AG04450 (cell line): ENCODE results near the gene KCNH6. TPM values are rescaled to one million over a fixed set of nuclear protein-coding genes. Genes with fewer than 3 reads are reported as not detected.
A peak's percentile ranks its signal among the peaks of the same experiment; 100 is the strongest.

ENCODE experiments used
- CTCF ChIA-PET: fragments of 300-600, 350-600 bp; formaldehyde crosslinking; extraction: SDS; loops from one replicate; lab custom pipeline; 2022; ENCODE audit warnings: antibody characterized with exemption, inconsistent platforms; lab: Charles Lee
- POLR2A ChIA-PET: fragments of 350-600 bp; formaldehyde crosslinking; extraction: SDS; loops from one replicate; lab custom pipeline; 2021; ENCODE audit warnings: antibody characterized with exemption, inconsistent platforms; lab: Yijun Ruan, JAX
- DNase-seq: peaks from one replicate; pipeline ENCODE4 v3.0.0-alpha.2; 2011; ENCODE audit warnings: low read depth, low spot score
- H3K27ac ChIP-seq: one replicate; pipeline ENCODE4 v1.5.1; 2012; ENCODE audit warnings: low read depth, low read length, control low read depth
- H3K27me3 ChIP-seq: one replicate; pipeline ENCODE4 v1.6.0; 2012; ENCODE audit warnings: low read length; ENCODE audit not compliant: control insufficient read depth, insufficient read depth
- H3K4me3 ChIP-seq: 2 replicates; pipeline ENCODE4 v1.5.1; 2011; ENCODE audit warnings: mild to moderate bottlenecking, low read depth, low read length, control low read depth
- H3K9me3 ChIP-seq: 2 replicates; pipeline ENCODE4 v1.5.1; 2012; ENCODE audit warnings: low read length; ENCODE audit not compliant: control insufficient read depth, insufficient read depth
- CTCF ChIP-seq: IDR thresholded peaks from 2 replicates; pipeline ENCODE4 v1.5.1; 2011; ENCODE audit warnings: low read depth, low read length, control low read depth, inconsistent platforms
- polyA plus RNA-seq: library from polyadenylated mRNA; depleted of rRNA; stranded (reverse); fragments of >200 nt; gene quantifications from 2 replicates; pipeline ENCODE4 v1.2.3, GENCODE V29; 2011

The KCNH6 gene
- polyA plus RNA-seq, 1 experiment, result 0.04 TPM

GRCh38 chr17:63491413-63491812 is 31.7 kb upstream of the KCNH6 start:
- CTCF ChIA-PET, result interaction anchor here (0.9 kb wide), 1 partner anchor 13 kb away, joined by 3 read pairs; no protein-coding TSS in a partner anchor

GRCh38 chr17:63491977-63492618 is 31.1 kb upstream of the KCNH6 start:
- CTCF ChIA-PET, result interaction anchor here (0.9 kb wide), 1 partner anchor 14 kb away, joined by 3 read pairs; no protein-coding TSS in a partner anchor
- Histone ChIP-seq H3K9me3 (no peaks in the 10 kb centered on the region; the same call in 1 of the 2 replicates), H3K27ac (no peak overlapping the region), H3K27me3 (peaks cover 4% of the 10 kb centered on the region), H3K4me3 (no peak overlapping the region)
- POLR2A ChIA-PET, result no interaction called here
- no peak for TF ChIP-seq CTCF
- no peak for DNase-seq

More at GRCh38 chr17:63491413-63491812, 31.7 kb upstream of the KCNH6 start:
- no peak for DNase-seq
- Histone ChIP-seq H3K27me3 (peaks cover 8% of the 10 kb centered on the region), H3K27ac (no peak overlapping the region), H3K4me3 (no peak overlapping the region), H3K9me3 (no peaks in the 10 kb centered on the region; the same call in 1 of the 2 replicates)
- POLR2A ChIA-PET, result no interaction called here
- TF ChIP-seq CTCF, result no peak

- DNase-seq, result no peak
- Histone ChIP-seq H3K27me3 (peaks cover 4% of the 10 kb centered on the region), H3K9me3 (no peaks in the 10 kb centered on the region; the same call in 1 of the 2 replicates), H3K4me3 (no peak overlapping the region), H3K27ac (no peak overlapping the region)
- CTCF ChIA-PET, result no interaction called here
- POLR2A ChIA-PET, result no interaction called here
- no peak for TF ChIP-seq CTCF
Observed at GRCh38 chr17:63492940-63493339, 30.2 kb upstream of the KCNH6 start.

- Histone ChIP-seq H3K4me3 (no peak overlapping the region), H3K9me3 (no peaks in the 10 kb centered on the region; the same call in 1 of the 2 replicates), H3K27ac (no peak overlapping the region), H3K27me3 (peaks cover 4% of the 10 kb centered on the region)
- CTCF ChIA-PET, result interaction anchor here (3.0 kb wide), 1 partner anchor 14 kb away, joined by 14 read pairs; no protein-coding TSS in a partner anchor
- POLR2A ChIA-PET, result no interaction called here
- no peak for TF ChIP-seq CTCF
- no peak for DNase-seq
Observed at GRCh38 chr17:63493411-63493810, 29.7 kb upstream of the KCNH6 start.

- H3K9me3 ChIP-seq, result no peaks in the 10 kb centered on the region; the same call in 1 of the 2 replicates
- ChIA-PET CTCF (interaction anchor here (3.0 kb wide), 1 partner anchor 15 kb away, joined by 14 read pairs; no protein-coding TSS in a partner anchor), POLR2A (no interaction called here)
- H3K4me3 ChIP-seq, result no peak overlapping the region
- DNase-seq, result no peak
- no peak for TF ChIP-seq CTCF
- peaks cover 4% of the 10 kb centered on the region for H3K27me3 ChIP-seq
- H3K27ac ChIP-seq, result peak overlapping the region; percentile 47
Observed at GRCh38 chr17:63494300-63494928, 28.7 kb upstream of the KCNH6 start.
